DMS53 (cell line): ENCODE measurements around the gene CTDSP2.
"Not testable (repeated sequence)": the region's sequence is repeated elsewhere in the genome, so short reads cannot be mapped to it uniquely, and the experiment has no call there.

ENCODE experiments used
- DNase-seq: peaks from one replicate; lab custom pipeline; 2025; lab: John Stamatoyannopoulos, UW

Gene CTDSP2

GRCh38 chr12:57852620-57853500 lies 6.3 kb upstream of the CTDSP2 start:
- peak; percentile 64 for DNase-seq

DNA sequence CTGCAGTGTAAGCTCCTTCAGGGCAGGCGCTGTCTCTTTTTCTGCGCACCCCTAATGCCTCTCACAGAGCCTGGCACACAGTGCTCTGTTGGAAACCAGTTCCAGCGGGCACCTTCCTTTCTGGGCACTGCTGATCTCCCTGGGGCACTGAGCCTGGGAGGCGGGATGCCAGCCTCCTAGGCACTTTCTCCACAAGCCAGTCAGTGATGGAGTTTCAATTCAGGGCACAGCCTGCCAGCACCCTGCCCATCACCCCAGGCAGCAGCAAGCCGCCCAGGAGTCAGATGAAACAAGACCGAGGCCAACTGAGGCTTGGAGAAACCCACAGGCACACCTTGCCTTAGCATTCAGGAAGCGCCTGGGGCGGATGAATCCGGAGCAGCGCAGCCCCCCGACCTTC lies 5.7 kb upstream of the CTDSP2 start:
- DNase-seq: peak; percentile 44

- DNase-seq: no peak
Observed at GRCh38 chr12:57851552-57851951, 5.0 kb upstream of the CTDSP2 start.

GRCh38 chr12:57850854-57851430 lies 4.4 kb upstream of the CTDSP2 start:
- DNase-seq: peak; percentile 23

- not testable (repeated sequence) for DNase-seq
Observed at GRCh38 chr12:57849447-57849846, 2.9 kb upstream of the CTDSP2 start.

DNA sequence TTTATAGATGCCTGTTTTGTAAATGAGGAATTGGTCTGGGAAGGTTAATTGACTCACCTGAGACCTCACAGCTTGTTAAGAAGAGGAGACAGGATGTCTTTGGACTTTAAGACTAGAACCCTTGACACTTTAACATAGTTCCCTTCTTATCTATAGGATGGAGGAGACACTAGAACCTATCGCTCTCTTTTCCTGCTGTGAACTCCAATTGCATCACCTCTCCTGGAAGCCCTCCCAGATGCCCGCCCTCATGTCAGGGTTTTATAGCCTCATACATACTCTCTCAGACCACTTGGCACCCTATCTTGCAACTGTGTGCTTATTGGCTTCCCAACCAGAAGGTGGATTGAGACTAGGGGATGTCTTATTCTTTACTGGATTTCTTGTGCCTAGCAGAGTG lies 2.5 kb upstream of the CTDSP2 start:
- no peak for DNase-seq

GRCh38 chr12:57848208-57848607 lies 1.7 kb upstream of the CTDSP2 start:
- peak; percentile 56 for DNase-seq

DNA sequence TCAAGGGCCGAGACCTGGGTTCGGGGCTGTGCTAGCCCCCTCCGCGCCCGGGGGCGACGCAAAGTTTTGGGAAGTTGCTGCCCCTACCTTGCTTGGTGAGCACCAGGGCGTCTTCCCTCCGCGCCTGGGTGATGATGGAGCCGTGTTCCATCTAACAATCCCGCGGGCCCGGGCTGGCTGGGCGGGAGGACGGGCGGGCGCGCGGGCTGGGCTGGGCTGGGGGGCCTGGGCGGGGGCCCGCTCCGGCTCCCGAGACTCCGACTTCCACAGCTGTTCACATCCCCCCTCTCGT lies 298 bp downstream of the CTDSP2 start:
- peak; percentile 80 for DNase-seq

GRCh38 chr12:57845478-57846284 lies 848 bp downstream of the CTDSP2 start:
- DNase-seq: peak; percentile 86

DNA sequence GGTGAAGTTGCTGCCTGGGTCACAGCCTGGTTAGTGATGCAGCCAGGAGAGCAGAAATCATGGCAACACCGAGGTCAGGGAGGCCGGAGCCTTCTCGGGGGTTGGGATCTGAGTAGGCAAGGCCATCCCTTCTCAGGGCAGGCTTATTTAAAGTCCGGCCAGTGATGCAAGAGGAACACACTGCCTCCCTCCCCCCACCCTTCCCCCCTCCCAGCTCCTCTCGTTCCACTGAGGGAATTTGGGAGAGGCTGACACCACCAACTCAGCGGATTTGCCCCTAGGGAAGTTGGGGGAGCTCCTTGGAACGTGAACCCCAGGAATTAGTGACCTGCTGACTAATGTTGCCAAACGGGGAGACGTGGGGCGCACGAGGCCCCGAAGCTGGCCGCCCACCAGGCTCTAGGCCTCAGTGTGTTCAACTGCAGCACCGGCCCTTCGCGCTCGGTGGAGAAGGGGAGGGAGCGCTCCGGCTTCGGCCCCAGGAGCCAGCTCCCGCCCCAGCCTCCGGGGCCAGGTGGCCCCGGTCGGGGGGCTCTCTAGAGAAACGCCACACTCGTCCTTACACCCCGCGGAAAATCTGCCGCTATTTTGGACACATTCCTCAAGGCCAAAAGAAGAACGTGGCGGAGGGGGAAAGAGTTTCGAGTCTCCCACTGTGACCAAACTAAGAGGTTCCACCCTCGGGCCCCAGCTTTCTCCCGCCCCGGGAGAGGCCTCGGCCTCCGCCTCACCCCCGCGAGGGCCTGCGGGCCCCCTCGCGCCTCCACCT lies 1.6 kb downstream of the CTDSP2 start:
- DNase-seq: peak; percentile 71

GRCh38 chr12:57842342-57843294 lies 3.9 kb downstream of the CTDSP2 start:
- DNase-seq: peak; percentile 37

DNA sequence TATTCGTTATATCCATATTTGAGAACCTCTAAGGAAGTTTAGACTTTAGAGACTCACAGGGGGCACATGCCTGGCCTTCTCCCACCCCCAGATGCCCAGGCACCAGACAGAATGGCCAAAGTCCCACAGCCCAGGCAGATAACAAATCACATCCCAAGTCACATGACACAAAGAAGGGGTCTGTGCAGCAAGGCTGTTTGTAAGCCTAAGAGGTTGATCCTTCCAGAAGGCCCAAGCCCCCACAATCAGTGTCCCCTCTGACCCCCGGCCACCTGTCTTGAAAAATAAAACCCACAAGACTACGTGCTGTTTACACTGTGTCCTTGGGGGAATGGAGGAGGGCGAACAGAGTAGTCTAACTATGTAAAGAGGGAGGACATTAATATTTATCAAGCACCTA lies 5.1 kb downstream of the CTDSP2 start:
- no peak for DNase-seq

GRCh38 chr12:57840726-57841125 lies 5.8 kb downstream of the CTDSP2 start:
- DNase-seq: peak; percentile 66

GRCh38 chr12:57839996-57840395 lies 6.5 kb downstream of the CTDSP2 start:
- no peak for DNase-seq

DNA sequence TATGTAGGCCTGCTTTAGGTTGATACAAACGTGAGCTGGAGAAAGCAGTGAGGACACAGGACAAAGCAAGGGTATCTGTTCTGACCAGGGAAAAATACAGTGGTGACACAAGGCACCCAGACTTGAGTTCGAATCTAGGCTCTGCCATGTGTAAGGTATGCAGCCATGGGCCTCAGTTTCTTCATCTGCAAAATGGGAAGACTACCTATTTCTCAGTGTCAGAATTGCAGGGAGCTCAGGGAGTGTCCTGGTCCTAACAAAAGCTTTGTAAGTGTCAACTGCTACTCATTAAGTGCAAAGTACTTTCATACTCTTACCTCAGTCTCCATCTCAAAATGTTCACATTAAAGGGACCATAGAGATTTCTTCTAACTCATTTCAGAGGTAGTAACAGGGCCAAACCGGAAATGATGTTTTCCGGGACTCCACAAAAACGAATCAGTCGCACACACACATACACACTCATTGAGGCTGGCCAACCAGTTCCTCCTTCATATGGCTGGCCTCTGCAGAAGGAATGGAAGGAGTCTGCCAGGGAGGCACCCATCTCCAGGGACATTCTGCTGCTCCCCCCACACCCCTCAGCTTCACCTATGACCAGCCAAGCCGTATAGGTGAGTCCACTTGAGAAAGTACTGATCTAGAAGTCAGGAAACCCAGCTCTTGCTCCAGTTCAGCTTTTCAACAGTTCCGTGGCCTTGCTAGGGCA lies 7.8 kb downstream of the CTDSP2 start:
- DNase-seq: no peak

DNA sequence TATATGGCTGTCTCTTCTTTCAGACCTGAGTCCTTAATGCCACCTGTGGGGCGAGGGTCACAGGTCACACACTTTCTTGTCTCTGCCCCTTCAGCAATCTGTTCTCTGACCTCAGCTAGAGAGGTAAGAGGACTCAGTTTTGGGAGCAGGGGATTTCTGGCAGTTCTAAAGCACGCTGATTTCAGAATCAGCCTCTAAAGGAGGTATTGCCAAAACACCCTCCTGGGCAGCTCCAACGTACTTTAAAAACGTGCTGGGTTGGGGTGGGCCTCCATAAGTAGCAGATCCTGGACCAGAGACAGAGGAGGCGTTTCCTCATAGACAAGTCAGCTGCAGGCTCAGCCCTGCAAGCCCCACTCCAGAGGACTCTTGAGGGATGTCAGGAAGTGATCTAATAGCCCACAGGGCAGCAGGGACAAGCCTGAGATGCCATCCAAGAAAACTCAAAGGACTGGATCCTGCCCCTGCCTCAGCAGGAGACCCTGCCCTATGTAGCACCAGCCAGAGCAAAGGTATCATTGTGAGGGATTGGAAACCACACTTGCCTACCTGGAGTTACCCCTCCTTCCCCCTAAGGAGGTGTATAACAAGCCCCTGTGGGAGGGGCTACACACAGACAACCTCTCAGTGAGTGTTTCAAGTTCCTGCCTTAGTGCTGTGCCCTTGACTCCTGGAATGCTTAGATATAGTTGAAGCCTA lies 8.5 kb downstream of the CTDSP2 start:
- DNase-seq: peak; percentile 87

GRCh38 chr12:57836442-57837375 lies 9.8 kb downstream of the CTDSP2 start:
- DNase-seq: peak; percentile 91
